K562 treated with DMSO at 1 percent for 48 hours (cell line): ENCODE measurements around the gene HRK. TPM values are rescaled to one million over a fixed set of nuclear protein-coding genes. Genes with fewer than 3 reads are reported as not detected.

ENCODE experiments used
- total RNA-seq: library from RNA; unstranded; fragments of 300-600 nt; gene quantifications from 2 replicates; pipeline ENCODE4 v1.2.3, GENCODE V29; 2022; ENCODE audit warnings: low replicate concordance; ENCODE audit errors: extremely low read depth

Gene HRK
- total RNA-seq = not detected in 2 replicates

DNA sequence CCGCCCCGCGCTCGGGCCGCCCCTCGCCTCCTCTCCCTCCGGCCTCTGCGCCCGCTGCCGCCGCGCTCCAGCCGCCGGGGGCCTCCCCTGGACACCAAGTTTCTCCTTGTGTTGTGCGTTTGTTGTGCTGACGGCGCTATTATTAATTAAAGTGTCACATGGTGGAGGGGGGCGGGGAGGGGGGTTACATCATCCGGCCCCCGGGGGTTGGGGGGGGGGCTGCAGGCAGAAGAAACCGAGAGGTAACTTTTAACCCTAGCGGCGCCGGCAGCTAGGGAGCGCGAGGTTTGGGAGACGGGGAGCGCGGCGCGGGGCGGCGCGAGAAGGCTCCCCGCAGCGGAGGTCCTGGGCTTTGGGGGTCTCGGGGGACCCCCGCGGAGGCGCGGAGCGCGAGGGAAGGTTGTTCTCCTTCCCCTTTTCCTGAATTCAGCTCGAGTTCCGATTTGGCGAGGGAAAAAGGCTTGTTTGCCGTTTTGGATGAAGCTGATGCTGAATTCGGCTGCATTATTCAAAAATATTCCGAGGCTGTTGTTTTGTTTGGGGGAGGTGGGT is at the start of gene HRK:
TSS of gene HRK (minus strand) at position 117 of the 552 bp plus-strand sequence. CDS start 134 bp downstream, outside the sequence.

GRCh38 chr12:116910645-116911451 is 29.6 kb upstream of the HRK start, which contains the start of gene FBXW8:
FBXW8 (plus strand) TSS chr12:116910950; CDS start chr12:116911038, 88 bp downstream.

Other genes with a start within 250 kb of the HRK start
- gene SPRING1, start 143.4 kb downstream of the HRK start, total RNA-seq = not detected in 2 replicates
- not detected in 2 replicates for gene RNFT2, start 143.1 kb downstream of the HRK start, total RNA-seq
- not detected in 2 replicates for gene FBXW8, start 29.5 kb upstream of the HRK start, total RNA-seq
- gene TESC, start 218.0 kb upstream of the HRK start, total RNA-seq = not detected in 2 replicates